H9 (cell line): Measurements from ENCODE around the gene TRAF2. TPM values are rescaled to one million over a fixed set of nuclear protein-coding genes. Genes with fewer than 3 reads are reported as not detected.
"Not testable (repeated sequence)": the region's sequence is repeated elsewhere in the genome, so short reads cannot be mapped to it uniquely, and the experiment has no call there.

Experiments
- DNase-seq: peaks from one replicate; pipeline ENCODE4 v3.0.0-alpha.2; 2017
- H2AFZ ChIP-seq: one replicate; pipeline ENCODE4 v1.6.1; 2013; ENCODE audit warnings: mild to moderate bottlenecking, low read length, control low read depth, moderate library complexity
- H2AK5ac ChIP-seq: 2 replicates; pipeline ENCODE4 v1.6.1; 2013; ENCODE audit warnings: low read length, control low read depth, mixed read lengths; ENCODE audit not compliant: insufficient read length
- H2BK120ac ChIP-seq: one replicate; pipeline ENCODE4 v1.6.1; 2013; ENCODE audit warnings: low read depth, mild to moderate bottlenecking, low read length, control low read depth, inconsistent platforms; ENCODE audit not compliant: poor library complexity, severe bottlenecking
- H2BK12ac ChIP-seq: 2 replicates; pipeline ENCODE4 v1.6.1; 2013; ENCODE audit warnings: low read length, control low read depth, mixed read lengths, low read depth; ENCODE audit not compliant: insufficient read length
- H2BK15ac ChIP-seq: 2 replicates; pipeline ENCODE4 v1.6.1; 2013; ENCODE audit warnings: low read depth, low read length, control low read depth
- H2BK20ac ChIP-seq: one replicate; pipeline ENCODE4 v1.6.1; 2013; ENCODE audit warnings: low read depth, mild to moderate bottlenecking, low read length, control low read depth, inconsistent platforms; ENCODE audit not compliant: poor library complexity, severe bottlenecking
- H2BK5ac ChIP-seq: 2 replicates; pipeline ENCODE4 v1.6.1; 2013; ENCODE audit warnings: low read length, control low read depth, mixed read lengths; ENCODE audit not compliant: insufficient read length
- H3K14ac ChIP-seq: 2 replicates; pipeline ENCODE4 v1.6.1; 2013; ENCODE audit warnings: low read length, control low read depth; ENCODE audit not compliant: insufficient read depth
- H3K18ac ChIP-seq: 2 replicates; pipeline ENCODE4 v1.6.1; 2013; ENCODE audit warnings: low read depth, mild to moderate bottlenecking, mixed read lengths, low read length, control low read depth; ENCODE audit not compliant: insufficient read length
- H3K23ac ChIP-seq: 2 replicates; pipeline ENCODE4 v1.6.1; 2013; ENCODE audit warnings: low read length, control low read depth, mixed read lengths, low read depth; ENCODE audit not compliant: insufficient read length
- H3K23me2 ChIP-seq: 2 replicates; pipeline ENCODE4 v1.6.1; 2013; ENCODE audit warnings: low read depth, mild to moderate bottlenecking, mixed read lengths, low read length, control low read depth; ENCODE audit not compliant: insufficient read length, poor library complexity, severe bottlenecking
- H3K27ac ChIP-seq: 2 replicates; pipeline ENCODE4 v1.5.1; 2013; ENCODE audit warnings: low read length, control low read depth, mixed read lengths, low read depth; ENCODE audit not compliant: insufficient read length
- H3K27me3 ChIP-seq: 2 replicates; pipeline ENCODE4 v1.6.1; 2013; ENCODE audit warnings: low read length, control low read depth, inconsistent platforms; ENCODE audit not compliant: insufficient read depth
- H3K4ac ChIP-seq: 2 replicates; pipeline ENCODE4 v1.6.1; 2013; ENCODE audit warnings: low read depth, mild to moderate bottlenecking, control low read depth, inconsistent platforms, low read length, moderate library complexity
- H3K4me1 ChIP-seq: 2 replicates; pipeline ENCODE4 v1.6.1; 2013; ENCODE audit warnings: low read length, control low read depth, inconsistent platforms; ENCODE audit not compliant: insufficient read depth
- H3K4me2 ChIP-seq: 2 replicates; pipeline ENCODE4 v1.6.1; 2013; ENCODE audit warnings: low read length, control low read depth, mixed read lengths; ENCODE audit not compliant: insufficient read length, insufficient read depth
- H3K56ac ChIP-seq: 2 replicates; pipeline ENCODE4 v1.6.1; 2013; ENCODE audit warnings: low read depth, mild to moderate bottlenecking, mixed read lengths, low read length, control low read depth; ENCODE audit not compliant: insufficient read length
- H3K79me1 ChIP-seq: 2 replicates; pipeline ENCODE4 v1.6.1; 2013; ENCODE audit warnings: low read depth, mild to moderate bottlenecking, moderate library complexity, low read length, control low read depth, inconsistent platforms; ENCODE audit not compliant: insufficient read depth, poor library complexity, severe bottlenecking
- H3K79me2 ChIP-seq: 2 replicates; pipeline ENCODE4 v1.6.1; 2013; ENCODE audit warnings: low read length, control low read depth, inconsistent platforms; ENCODE audit not compliant: insufficient read depth
- H3K9ac ChIP-seq: 2 replicates; pipeline ENCODE4 v1.6.1; 2013; ENCODE audit warnings: low read length, control low read depth, mixed read lengths; ENCODE audit not compliant: insufficient read length; ENCODE audit errors: extremely low read depth
- H3K9me3 ChIP-seq: one replicate; pipeline ENCODE4 v1.6.1; 2013; ENCODE audit warnings: low read depth, low read length, inconsistent platforms; ENCODE audit not compliant: control insufficient read depth
- H3T11ph ChIP-seq: one replicate; pipeline ENCODE4 v1.6.1; 2013; ENCODE audit warnings: mild to moderate bottlenecking, low read length, control low read depth, inconsistent platforms
- H4K20me1 ChIP-seq: one replicate; pipeline ENCODE4 v1.6.1; 2013; ENCODE audit not compliant: control insufficient read depth, insufficient read length, insufficient read depth
- H4K5ac ChIP-seq: 2 replicates; pipeline ENCODE4 v1.6.1; 2013; ENCODE audit warnings: low read depth, mild to moderate bottlenecking, mixed read lengths, low read length, control low read depth; ENCODE audit not compliant: insufficient read length
- H4K8ac ChIP-seq: replicated peaks from 2 replicates; pipeline ENCODE4 v1.6.1; 2013; ENCODE audit warnings: low read length, control low read depth, mixed read lengths, low read depth; ENCODE audit not compliant: insufficient read length
- H4K91ac ChIP-seq: 2 replicates; pipeline ENCODE4 v1.6.1; 2013; ENCODE audit warnings: low read depth, mild to moderate bottlenecking, moderate library complexity, mixed read lengths, low read length, control low read depth; ENCODE audit not compliant: insufficient read length
- H3K27ac Mint-ChIP-seq, 3 experiments: 2 replicates in 2 of 3; 3 replicates in 1 of 3; pipeline ENCODE4 v1.8.0; 2020 to 2021; ENCODE audit warnings: mixed read lengths in 3 of 3, mild to moderate bottlenecking in 1 of 3, moderate library complexity in 1 of 3
- H3K27me3 Mint-ChIP-seq: 2 replicates; pipeline ENCODE4 v1.8.0; 2021; ENCODE audit warnings: low read depth, mild to moderate bottlenecking, moderate library complexity, mixed read lengths
- H3K36me3 Mint-ChIP-seq, 3 experiments: 2 replicates in 2 of 3; 3 replicates in 1 of 3; pipeline ENCODE4 v1.8.0; 2020 to 2021; ENCODE audit warnings: low read depth in 3 of 3, mixed read lengths in 3 of 3; ENCODE audit not compliant: insufficient read depth in 1 of 3
- H3K4me1 Mint-ChIP-seq, 2 experiments: 2 replicates each; pipeline ENCODE4 v1.8.0; 2020; ENCODE audit warnings: mixed read lengths in 2 of 2
- H3K4me3 Mint-ChIP-seq, 2 experiments: 2 replicates in 1 of 2; 3 replicates in 1 of 2; pipeline ENCODE4 v1.8.0; 2020 to 2021; ENCODE audit warnings: mild to moderate bottlenecking in 2 of 2, mixed read lengths in 2 of 2, moderate library complexity in 1 of 2
- H3K9me3 Mint-ChIP-seq, 2 experiments: 2 replicates in 1 of 2; 3 replicates in 1 of 2; pipeline ENCODE4 v1.8.0; 2020; ENCODE audit warnings: mild to moderate bottlenecking in 2 of 2, mixed read lengths in 2 of 2, moderate library complexity in 1 of 2
- WGBS: extraction: QIAGEN DNeasy Blood & Tissue Kit; methylation state at CpG from one replicate; pipeline ENCODE4 v1.1.7; 2013; ENCODE audit warnings: missing lambda C conversion rate, low lambda C conversion rate, mixed read lengths; ENCODE audit not compliant: insufficient read length; ENCODE audit errors: extremely low coverage; 5-methylcytosine and 5-hydroxymethylcytosine counted together
- total RNA-seq: library from RNA; stranded (reverse); gene quantifications from 2 replicates; pipeline ENCODE4 v1.2.1, GENCODE V29; 2021

Gene TRAF2
- total RNA-seq, 1 experiment from 2014 or later = 48.8 TPM

DNA sequence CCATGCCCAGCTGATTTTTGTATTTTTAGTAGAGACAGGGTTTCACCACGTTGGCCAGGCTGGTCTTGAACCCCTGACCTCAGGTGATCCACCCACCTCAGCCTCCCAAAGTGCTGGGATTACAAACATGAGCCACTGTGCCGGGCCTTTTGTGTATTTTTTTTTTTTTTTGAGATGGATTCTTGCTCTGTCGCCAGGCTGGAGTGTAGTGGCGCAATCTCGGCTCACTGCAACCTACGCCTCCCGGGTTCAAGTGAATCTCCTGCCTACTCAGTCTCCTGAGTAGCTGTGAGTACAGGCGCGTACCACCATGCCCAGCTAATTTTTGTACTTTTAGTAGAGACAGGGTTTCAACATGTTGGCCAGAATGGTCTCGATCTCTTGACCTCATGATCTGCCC lies 2.6 kb upstream of the TRAF2 start:
- H3K27ac ChIP-seq, H3K4me2 ChIP-seq, H3K9me3 ChIP-seq, H3K14ac ChIP-seq, H3K79me1 ChIP-seq, H2BK12ac ChIP-seq, H3K56ac ChIP-seq, H4K5ac ChIP-seq, H3K27ac Mint-ChIP-seq, H3K79me2 ChIP-seq, H4K8ac ChIP-seq, H3K9me3 Mint-ChIP-seq, H2BK5ac ChIP-seq, DNase-seq, H2AK5ac ChIP-seq, H2AFZ ChIP-seq, H3K27me3 Mint-ChIP-seq, H3T11ph ChIP-seq, H3K4me3 Mint-ChIP-seq, H2BK120ac ChIP-seq, H3K18ac ChIP-seq, H3K27me3 ChIP-seq, H3K4me1 ChIP-seq, H4K91ac ChIP-seq, H3K4ac ChIP-seq, H2BK15ac ChIP-seq, H3K23ac ChIP-seq, H3K36me3 Mint-ChIP-seq, H3K23me2 ChIP-seq, H4K20me1 ChIP-seq, H3K9ac ChIP-seq, H2BK20ac ChIP-seq: not testable (repeated sequence)
- WGBS = no CpG with 5 or more reads among the region's 10 CpGs
- peaks cover 12 to 16% of the 10 kb centered on the region in 2 experiments for H3K4me1 Mint-ChIP-seq
